ENCODE measurements around the gene NKIRAS2. TPM values are rescaled to one million over a fixed set of nuclear protein-coding genes. Genes with fewer than 3 reads are reported as not detected.

NKIRAS2 gene
- total and polyA plus RNA-seq, 2 experiments from 2014 or later: 31.3 to 52.9 TPM

- no peak overlapping the region for H3K4me3 Mint-ChIP-seq
- no peaks in the 10 kb centered on the region for H3K4me1 Mint-ChIP-seq
- Histone ChIP-seq H3K9me2 (ENCODE audit: insufficient read depth) (no peaks in the 10 kb centered on the region), H2AFZ (no peak overlapping the region), H3K27ac (ENCODE audit: low read depth) (no peak overlapping the region), H3K4me1 (ENCODE audit: insufficient read depth) (no peaks in the 10 kb centered on the region), H3K27me3 (ENCODE audit: insufficient read depth) (no peaks in the 10 kb centered on the region), H3K79me2 (replicated peaks; ENCODE audit: insufficient read depth) (0 out of 2 replicates have a peak, but pooled peaks cover 4% of the 10 kb centered on the region), H4K20me1 (replicated peaks; ENCODE audit: insufficient read depth) (peaks cover 36% of the 10 kb centered on the region), H3K36me3 (ENCODE audit: insufficient read depth) (peaks cover 83% of the 10 kb centered on the region), H3K4me3 (no peak overlapping the region), H3K4me2 (no peak overlapping the region), H3F3A (replicated peaks; ENCODE audit: low read depth) (peaks cover 24% of the 10 kb centered on the region)
- no peaks in the 10 kb centered on the region for H3K9me3 Mint-ChIP-seq
- H3K27me3 Mint-ChIP-seq (ENCODE audit: insufficient read depth, low read depth, poor library complexity): peaks cover 6% of the 10 kb centered on the region
- no peak overlapping the region for H3K27ac Mint-ChIP-seq
- ATAC-seq (no peak), DNase-seq (ENCODE audit: low spot score) (no peak)
- peaks cover 95% of the 10 kb centered on the region for H3K36me3 Mint-ChIP-seq (ENCODE audit: low read depth)
- TF ChIP-seq STAT1 (IDR thresholded peaks at IDR 0.05; ENCODE audit: unreplicated experiment): no peak
- TF ChIP-seq EZH2 (IDR thresholded peaks at IDR 0.05; ENCODE audit: low read depth, unreplicated experiment): no peak
- no peak for TF ChIP-seq ZNF331 (CRISPR knock-in tag; IDR thresholded peaks at IDR 0.05; ENCODE audit: low read depth)
Measured at GRCh38 chr17:41986634-41987033, 33.3 kb upstream of the NKIRAS2 start.

GRCh38 chr17:41987642-41988041 is 32.2 kb upstream of the NKIRAS2 start:
- H3K27ac Mint-ChIP-seq: peak overlapping the region; percentile 32
- Histone ChIP-seq H4K20me1 (replicated peaks; ENCODE audit: insufficient read depth) (peaks cover 35% of the 10 kb centered on the region), H2AFZ (no peak overlapping the region), H3K79me2 (replicated peaks; ENCODE audit: insufficient read depth) (0 out of 2 replicates have a peak, but pooled peaks cover 4% of the 10 kb centered on the region), H3K4me1 (ENCODE audit: insufficient read depth) (no peaks in the 10 kb centered on the region), H3K4me2 (no peak overlapping the region), H3K36me3 (ENCODE audit: insufficient read depth) (peaks cover 79% of the 10 kb centered on the region), H3K9me2 (ENCODE audit: insufficient read depth) (no peaks in the 10 kb centered on the region), H3K27me3 (ENCODE audit: insufficient read depth) (no peaks in the 10 kb centered on the region), H3K4me3 (no peak overlapping the region), H3K27ac (ENCODE audit: low read depth) (no peak overlapping the region), H3F3A (replicated peaks; ENCODE audit: low read depth) (peaks cover 18% of the 10 kb centered on the region; the same call in 1 of the 2 replicates)
- no peaks in the 10 kb centered on the region for H3K9me3 Mint-ChIP-seq
- DNase-seq (ENCODE audit: low spot score): no peak
- no peak for ATAC-seq
- H3K4me1 Mint-ChIP-seq: no peaks in the 10 kb centered on the region
- peaks cover 4% of the 10 kb centered on the region for H3K27me3 Mint-ChIP-seq (ENCODE audit: insufficient read depth, low read depth, poor library complexity)
- no peak overlapping the region for H3K4me3 Mint-ChIP-seq
- peaks cover 95% of the 10 kb centered on the region for H3K36me3 Mint-ChIP-seq (ENCODE audit: low read depth)
- TF ChIP-seq JUNB (IDR thresholded peaks at IDR 0.05; ENCODE audit: unreplicated experiment) (no peak), EZH2 (IDR thresholded peaks at IDR 0.05; ENCODE audit: low read depth, unreplicated experiment) (no peak), ZNF114 (CRISPR knock-in tag; IDR thresholded peaks at IDR 0.05) (no peak), NANOG (IDR thresholded peaks at IDR 0.05; ENCODE audit: borderline replicate concordance) (no peak), STAT1 (IDR thresholded peaks at IDR 0.05; ENCODE audit: unreplicated experiment) (no peak), ZNF462 (CRISPR knock-in tag; IDR thresholded peaks at IDR 0.05) (no peak), CREB1 (CRISPR knock-in tag; IDR thresholded peaks at IDR 0.05; ENCODE audit: low read depth) (no peak), CTCF (conservative IDR thresholded peaks at IDR 0.05; ENCODE audit: low read depth in 2 of 2) (no peak), ZNF331 (CRISPR knock-in tag; IDR thresholded peaks at IDR 0.05; ENCODE audit: low read depth) (no peak), POLR2AphosphoS5 (IDR thresholded peaks at IDR 0.05; ENCODE audit: low read depth) (no peak), ETS1 (IDR thresholded peaks at IDR 0.05) (no peak)

All from GM23338 (cell line).